Lung (tissue), 12 donors: Measurements from ENCODE around the gene OR5D14. TPM values are rescaled to one million over a fixed set of nuclear protein-coding genes. Genes with fewer than 3 reads are reported as not detected.

Experiments used
- ATAC-seq: fragments of 200-7000 bp; cut with Tn5 transposase; one replicate; pipeline ENCODE4 v1.9.1; 2020; ENCODE audit warnings: moderate number of reproducible peaks; ENCODE audit not compliant: insufficient read depth, low FRiP score
- DNase-seq, 3 donors: peaks; one replicate each; pipeline ENCODE4 v3.0.0-alpha.2; 2013 to 2017
- H3K27ac ChIP-seq, 2 donors: one replicate each; pipeline ENCODE4 v1.5.1; 2013; ENCODE audit warnings: mild to moderate bottlenecking in 2 of 2, moderate library complexity in 2 of 2, control low read depth in 1 of 2, inconsistent platforms in 1 of 2, low read depth in 1 of 2, low read length in 1 of 2
- H3K27me3 ChIP-seq, 3 donors: one replicate each; pipeline ENCODE4 v1.5.1; 2013; ENCODE audit warnings: low read length in 2 of 3; ENCODE audit not compliant: control insufficient read depth in 3 of 3, insufficient read depth in 3 of 3
- H3K36me3 ChIP-seq, 4 donors: one replicate each; pipeline ENCODE4 v1.5.1; 2013; ENCODE audit warnings: low read length in 4 of 4, mild to moderate bottlenecking in 1 of 4, moderate library complexity in 1 of 4; ENCODE audit not compliant: control insufficient read depth in 4 of 4, insufficient read depth in 4 of 4
- H3K4me1 ChIP-seq, 5 donors: one replicate each; pipeline ENCODE4 v1.5.1; 2013; ENCODE audit warnings: low read length in 5 of 5, mild to moderate bottlenecking in 2 of 5, moderate library complexity in 1 of 5; ENCODE audit not compliant: control insufficient read depth in 5 of 5, insufficient read depth in 5 of 5
- H3K4me3 ChIP-seq: one replicate; pipeline ENCODE4 v1.5.1; 2013; ENCODE audit warnings: mild to moderate bottlenecking, control low read depth, moderate library complexity
- H3K9ac ChIP-seq, 2 donors: one replicate each; pipeline ENCODE4 v1.5.1; 2013; ENCODE audit warnings: low read length in 2 of 2, control low read depth in 1 of 2; ENCODE audit not compliant: insufficient read depth in 1 of 2
- H3K9me3 ChIP-seq, 4 donors: one replicate each; pipeline ENCODE4 v1.5.1; 2013; ENCODE audit warnings: low read length in 3 of 4, mild to moderate bottlenecking in 1 of 4, moderate library complexity in 1 of 4; ENCODE audit not compliant: control insufficient read depth in 4 of 4, insufficient read depth in 3 of 4
- WGBS, 2 donors: extraction: QIAGEN DNeasy Blood & Tissue Kit; methylation state at CpG; one replicate each; pipeline ENCODE4 v1.1.7; 2013; 5-methylcytosine and 5-hydroxymethylcytosine counted together
- polyA plus RNA-seq, 2 donors: library from polyadenylated mRNA; stranded (reverse); fragments of 200-250 nt; gene quantifications; one replicate each; pipeline ENCODE4 v1.2.1, GENCODE V29; 2013
- total RNA-seq, 2 donors: library from RNA; depleted of rRNA in 1 of 2; stranded (reverse); fragments of >200 nt in 1 of 2; gene quantifications; one replicate each; pipeline ENCODE4 v1.2.1, GENCODE V29; 2014 to 2021
- TF ChIP-seq, protein P1 (sequence below): IDR thresholded peaks from 2 replicates; pipeline ENCODE4 v1.5.1; 2012; ENCODE audit warnings: mild to moderate bottlenecking; ENCODE audit errors: control extremely low read depth, extremely low read depth
- donor health status: control.
- donor health status: control.
- donor health status: Bipolar disorder and iron deficiency.
- donor health status: healthy.
- donor health status: DM: yes; HTN: yes; CAD: no.

Gene OR5D14
- total and polyA plus RNA-seq, 4 donors: not detected

DNA sequence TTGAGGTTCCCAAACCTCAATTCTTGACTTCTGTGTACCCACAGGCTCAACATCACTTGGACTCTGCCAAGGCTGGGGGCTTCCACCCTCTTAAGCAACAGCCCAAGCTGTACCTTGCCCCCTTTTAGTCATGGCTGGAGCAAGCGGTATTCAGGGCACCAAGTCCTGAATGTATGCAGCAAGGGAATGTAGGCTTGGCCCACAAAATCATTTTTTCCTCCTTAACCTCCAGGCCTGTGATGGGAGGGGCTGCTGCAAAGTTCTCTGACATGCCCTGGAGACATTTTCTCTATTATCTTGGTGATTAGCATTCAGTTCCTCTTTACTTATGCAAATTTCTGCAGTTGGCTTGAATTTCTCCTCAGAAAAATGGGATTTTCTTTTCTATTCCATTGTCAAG lies 10.9 kb downstream of the OR5D14 start:
- Histone ChIP-seq H3K4me3 (no peak overlapping the region), H3K9me3 (peaks cover 0 to 20% (median 4%) of the 10 kb centered on the region in 4 donors), H3K27ac (no peak overlapping the region), H3K4me1 (no peaks in the 10 kb centered on the region), H3K36me3 (no peaks in the 10 kb centered on the region), H3K27me3 (no peaks in the 10 kb centered on the region), H3K9ac (no peak overlapping the region)
- 89 to 94% methylated on average over 1 of the region's 1 CpG for WGBS, 2 donors
- TF ChIP-seq, protein P1, sequence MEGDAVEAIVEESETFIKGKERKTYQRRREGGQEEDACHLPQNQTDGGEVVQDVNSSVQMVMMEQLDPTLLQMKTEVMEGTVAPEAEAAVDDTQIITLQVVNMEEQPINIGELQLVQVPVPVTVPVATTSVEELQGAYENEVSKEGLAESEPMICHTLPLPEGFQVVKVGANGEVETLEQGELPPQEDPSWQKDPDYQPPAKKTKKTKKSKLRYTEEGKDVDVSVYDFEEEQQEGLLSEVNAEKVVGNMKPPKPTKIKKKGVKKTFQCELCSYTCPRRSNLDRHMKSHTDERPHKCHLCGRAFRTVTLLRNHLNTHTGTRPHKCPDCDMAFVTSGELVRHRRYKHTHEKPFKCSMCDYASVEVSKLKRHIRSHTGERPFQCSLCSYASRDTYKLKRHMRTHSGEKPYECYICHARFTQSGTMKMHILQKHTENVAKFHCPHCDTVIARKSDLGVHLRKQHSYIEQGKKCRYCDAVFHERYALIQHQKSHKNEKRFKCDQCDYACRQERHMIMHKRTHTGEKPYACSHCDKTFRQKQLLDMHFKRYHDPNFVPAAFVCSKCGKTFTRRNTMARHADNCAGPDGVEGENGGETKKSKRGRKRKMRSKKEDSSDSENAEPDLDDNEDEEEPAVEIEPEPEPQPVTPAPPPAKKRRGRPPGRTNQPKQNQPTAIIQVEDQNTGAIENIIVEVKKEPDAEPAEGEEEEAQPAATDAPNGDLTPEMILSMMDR: no peak
- DNase-seq (no peak), ATAC-seq (no peak)

DNA sequence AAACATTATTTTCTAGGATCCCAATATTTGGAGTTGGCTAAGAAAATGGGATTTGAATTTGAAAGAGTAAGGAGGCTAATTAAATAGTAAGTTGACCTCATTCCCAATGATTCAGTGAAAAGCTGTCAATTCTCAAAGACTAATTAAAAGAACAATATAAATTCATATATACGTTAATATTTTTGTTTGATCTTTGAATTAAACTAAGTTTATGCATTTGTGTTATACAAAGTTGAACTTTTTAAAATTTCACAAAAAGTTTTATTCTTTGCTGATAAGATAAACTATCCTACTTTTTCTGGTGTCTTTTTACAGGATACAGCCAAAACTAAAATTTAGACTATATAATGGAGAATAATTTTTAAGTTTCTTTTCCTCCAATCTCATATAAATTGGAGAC lies 15.7 kb downstream of the OR5D14 start, which contains the start of gene OR5L1:
Gene OR5L1, plus strand, starts transcription at position 301 of the 400 bp plus-strand sequence. CDS start 100 bp downstream, outside the sequence.
- DNase-seq: no peak
- Histone ChIP-seq H3K9ac (no peak within 1 kb of the TSS), H3K9me3 (peaks cover 0 to 11% (median 5%) of the 10 kb centered on the region in 4 donors), H3K27me3 (no peaks in the 10 kb centered on the region), H3K4me1 (no peaks in the 10 kb centered on the region), H3K36me3 (no peaks in the 10 kb centered on the region), H3K27ac (no peak within 1 kb of the TSS), H3K4me3 (no peak within 1 kb of the TSS)
- 88 to 93% methylated on average over 1 of the region's 1 CpG for WGBS, 2 donors
- ATAC-seq: no peak
- TF ChIP-seq, protein P1: no peak

DNA sequence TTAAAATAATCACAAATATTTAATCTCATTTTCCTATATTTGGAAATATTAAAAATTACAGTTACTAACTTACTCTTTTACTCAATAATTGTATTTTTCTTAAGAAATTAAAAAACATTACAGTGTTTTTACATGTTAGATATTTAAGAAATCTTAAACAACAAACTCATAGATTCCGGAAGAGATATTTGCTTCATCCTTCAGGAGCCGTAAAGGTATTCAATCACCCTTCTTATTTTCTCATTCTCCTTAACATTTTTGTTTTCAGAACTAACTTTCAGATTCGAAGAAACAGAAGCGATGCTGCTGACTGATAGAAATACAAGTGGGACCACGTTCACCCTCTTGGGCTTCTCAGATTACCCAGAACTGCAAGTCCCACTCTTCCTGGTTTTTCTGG lies 24.0 kb downstream of the OR5D14 start, which contains the start of gene OR5D18:
Gene OR5D18, plus strand, starts transcription at position 301 of the 400 bp plus-strand sequence. Its CDS starts 0 bp downstream, at position 301.
- WGBS, 2 donors: 85 to 86% methylated on average over 5 of the region's 5 CpGs
- no peak for DNase-seq
- TF ChIP-seq, protein P1: no peak
- H3K9me3 ChIP-seq: peaks cover 0 to 11% (median 0%) of the 10 kb centered on the region in 4 donors
- no peak within 1 kb of the TSS for H3K9ac ChIP-seq
- H3K27me3 ChIP-seq: no peaks in the 10 kb centered on the region
- no peaks in the 10 kb centered on the region for H3K36me3 ChIP-seq
- ATAC-seq: no peak
- H3K27ac ChIP-seq: no peak within 1 kb of the TSS
- H3K4me3 ChIP-seq: no peak within 1 kb of the TSS
- H3K4me1 ChIP-seq: no peaks in the 10 kb centered on the region

DNA sequence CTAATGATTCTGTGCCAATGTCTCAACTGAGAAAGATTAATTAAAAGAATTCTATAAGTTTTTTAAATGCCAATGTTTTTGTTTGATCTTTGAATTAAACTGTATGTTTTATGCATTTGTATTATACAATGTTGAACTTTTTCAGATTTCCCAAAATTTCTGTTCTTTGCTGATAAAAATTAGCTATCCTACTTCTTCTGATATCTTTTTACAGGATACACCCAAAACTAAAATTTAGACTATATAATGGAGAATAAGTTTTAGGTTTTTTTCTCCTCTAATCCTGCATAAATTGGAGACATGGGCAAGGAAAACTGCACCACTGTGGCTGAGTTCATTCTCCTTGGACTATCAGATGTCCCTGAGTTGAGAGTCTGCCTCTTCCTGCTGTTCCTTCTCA lies 31.6 kb downstream of the OR5D14 start, which contains the start of gene OR5L2:
Gene OR5L2, plus strand, starts transcription at position 301 of the 400 bp plus-strand sequence. Its CDS starts 0 bp downstream, at position 301.
- DNase-seq (no peak), ATAC-seq (no peak)
- Histone ChIP-seq H3K36me3 (no peaks in the 10 kb centered on the region), H3K9me3 (peaks cover 0 to 11% (median 1%) of the 10 kb centered on the region in 4 donors), H3K27me3 (no peaks in the 10 kb centered on the region), H3K27ac (no peak within 1 kb of the TSS), H3K4me1 (no peaks in the 10 kb centered on the region), H3K9ac (no peak within 1 kb of the TSS), H3K4me3 (no peak within 1 kb of the TSS)
- TF ChIP-seq, protein P1: no peak
